Uterus (tissue), 4 donors: ENCODE data around the gene ZFAND3. TPM values are rescaled to one million over a fixed set of nuclear protein-coding genes. Genes with fewer than 3 reads are reported as not detected.

Experiments used
- DNase-seq, 2 donors: peaks; one replicate each; pipeline ENCODE4 v3.0.0-alpha.2; 2019 to 2020
- H3K27ac ChIP-seq, 2 donors: fragments of 200-600 bp; sonication (generic); 1 replicate in 1 of 2; 2 replicates in 1 of 2; pipeline ENCODE4 v1.5.1; 2016 to 2018
- H3K27me3 ChIP-seq, 2 donors: fragments of 200-600 bp; sonication (generic); one replicate each; pipeline ENCODE4 v1.5.1; 2018 to 2019; ENCODE audit warnings: control low read depth in 1 of 2
- H3K36me3 ChIP-seq, 2 donors: fragments of 200-600 bp; sonication (generic); one replicate each; pipeline ENCODE4 v1.5.1; 2019; ENCODE audit warnings: control low read depth in 1 of 2
- H3K4me1 ChIP-seq, 2 donors: fragments of 200-600 bp; sonication (generic); one replicate each; pipeline ENCODE4 v1.5.1; 2018 to 2019; ENCODE audit warnings: control low read depth in 1 of 2
- H3K4me3 ChIP-seq, 2 donors: fragments of 200-600 bp; sonication (generic); 1 replicate in 1 of 2; 2 replicates in 1 of 2; pipeline ENCODE4 v1.5.1; 2018 to 2019; ENCODE audit warnings: mild to moderate bottlenecking in 1 of 2
- H3K9me3 ChIP-seq, 2 donors: fragments of 200-600 bp; sonication (generic); one replicate each; pipeline ENCODE4 v1.5.1; 2019; ENCODE audit warnings: control low read depth in 1 of 2
- POLR2A ChIP-seq, 2 donors: fragments of 450-650 bp; IDR thresholded peaks; one replicate each; pipeline ENCODE4 v1.6.1; 2016; ENCODE audit warnings: antibody characterized with exemption in 2 of 2, mild to moderate bottlenecking in 1 of 2, moderate library complexity in 1 of 2
- intact Hi-C: fragments of 100-400 bp; cut with DNase I; formaldehyde crosslinking; loops from one replicate; pipeline ENCODE4 v1.15.1; 2023; ENCODE audit warnings: low total_unique reads
- total RNA-seq, 4 donors: library from RNA; depleted of rRNA in 3 of 4; stranded (reverse); fragments of >200 nt in 3 of 4; gene quantifications; one replicate each; pipeline versions ENCODE4 v1.1.0 to v1.2.4, GENCODE V29; 2014 to 2023
- TF ChIP-seq, protein P1 (sequence below), 4 experiments: fragments of 200-600 bp in 2 of 4; fragments of 450-650 bp in 2 of 4; sonication (generic) in 2 of 4; IDR thresholded peaks; one replicate each; pipeline ENCODE4 v1.5.1; 2016 to 2019; ENCODE audit warnings: antibody characterized with exemption in 4 of 4, mild to moderate bottlenecking in 2 of 4, moderate library complexity in 1 of 4
- donor health status: DM: yes; HTN: yes; CAD: no.

The ZFAND3 gene
- total RNA-seq, 4 donors from 2014 or later, result 5.0 to 81.9 (median 54.6) TPM

DNA sequence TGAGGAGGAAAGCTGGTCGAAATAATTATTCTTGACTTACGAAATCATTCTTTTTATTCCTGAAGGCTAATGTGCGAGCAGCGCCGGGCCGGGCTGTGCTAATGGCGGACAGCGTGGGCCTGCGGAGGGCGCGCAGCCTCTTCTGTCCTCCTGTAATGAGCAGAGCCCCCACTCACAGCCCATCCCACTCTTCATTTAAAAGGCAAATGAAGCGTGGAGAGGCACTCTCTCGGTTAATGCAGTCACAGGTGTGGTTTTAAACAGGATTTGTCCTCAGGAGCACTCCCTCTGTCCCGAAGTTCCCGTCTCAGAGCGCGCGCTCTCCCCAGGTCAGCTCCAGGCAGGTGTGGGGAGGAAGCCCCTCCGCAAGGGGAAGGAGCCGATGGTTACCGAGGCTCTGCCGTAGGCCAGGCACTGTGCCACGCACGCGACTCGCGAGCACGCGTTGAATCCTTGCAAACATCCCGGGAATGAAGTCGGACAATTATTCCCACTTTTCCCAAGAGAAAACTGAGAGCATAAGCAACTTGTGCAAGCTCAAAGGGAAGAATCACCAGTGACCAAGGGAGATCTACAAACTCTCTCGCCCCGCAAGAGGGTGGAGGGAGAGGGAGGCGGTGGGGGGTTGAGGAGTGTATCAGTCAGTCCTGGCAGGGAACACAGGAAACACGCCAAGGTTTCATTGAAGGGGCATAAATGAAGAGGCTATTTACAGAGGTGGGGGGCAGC is 35.5 kb upstream of the ZFAND3 start:
- Histone ChIP-seq H3K4me3 (peak overlapping the region; percentile 33 to 49), H3K9me3 (no peaks in the 10 kb centered on the region), H3K36me3 (no peaks in the 10 kb centered on the region), H3K27ac (peak overlapping the region; percentile 68 to 70), H3K4me1 (peaks cover 0 to 9% of the 10 kb centered on the region in 2 donors), H3K27me3 (no peaks in the 10 kb centered on the region)
- intact Hi-C loops, result no loop called here
- TF ChIP-seq POLR2A (IDR thresholded peaks at IDR 0.05), result no peak
- TF ChIP-seq, protein P1, sequence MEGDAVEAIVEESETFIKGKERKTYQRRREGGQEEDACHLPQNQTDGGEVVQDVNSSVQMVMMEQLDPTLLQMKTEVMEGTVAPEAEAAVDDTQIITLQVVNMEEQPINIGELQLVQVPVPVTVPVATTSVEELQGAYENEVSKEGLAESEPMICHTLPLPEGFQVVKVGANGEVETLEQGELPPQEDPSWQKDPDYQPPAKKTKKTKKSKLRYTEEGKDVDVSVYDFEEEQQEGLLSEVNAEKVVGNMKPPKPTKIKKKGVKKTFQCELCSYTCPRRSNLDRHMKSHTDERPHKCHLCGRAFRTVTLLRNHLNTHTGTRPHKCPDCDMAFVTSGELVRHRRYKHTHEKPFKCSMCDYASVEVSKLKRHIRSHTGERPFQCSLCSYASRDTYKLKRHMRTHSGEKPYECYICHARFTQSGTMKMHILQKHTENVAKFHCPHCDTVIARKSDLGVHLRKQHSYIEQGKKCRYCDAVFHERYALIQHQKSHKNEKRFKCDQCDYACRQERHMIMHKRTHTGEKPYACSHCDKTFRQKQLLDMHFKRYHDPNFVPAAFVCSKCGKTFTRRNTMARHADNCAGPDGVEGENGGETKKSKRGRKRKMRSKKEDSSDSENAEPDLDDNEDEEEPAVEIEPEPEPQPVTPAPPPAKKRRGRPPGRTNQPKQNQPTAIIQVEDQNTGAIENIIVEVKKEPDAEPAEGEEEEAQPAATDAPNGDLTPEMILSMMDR (IDR thresholded peaks at IDR 0.05), result peak in 3 of 4 experiments; percentile 13 to 22 (median 15)
- DNase-seq, result peak; percentile 42 to 49

DNA sequence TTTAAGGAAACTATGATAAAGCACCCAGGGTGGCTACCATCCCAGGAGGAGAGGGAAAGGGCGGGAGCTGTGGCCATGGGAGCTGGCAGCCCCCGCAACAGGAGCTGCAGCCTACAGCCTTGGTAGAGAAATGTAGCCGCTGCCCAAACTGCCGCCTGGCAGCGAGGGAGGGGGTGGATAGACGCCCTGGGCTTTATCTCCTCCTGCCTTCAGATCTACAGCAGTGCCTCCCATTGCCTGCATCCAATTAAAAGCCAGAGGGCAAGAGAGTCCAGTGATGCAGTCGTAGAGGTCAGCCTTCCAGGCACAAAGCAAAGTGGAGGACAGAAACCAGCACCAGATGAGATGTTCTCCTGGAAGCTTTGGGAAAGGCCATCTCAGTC is 35.0 kb upstream of the ZFAND3 start:
- intact Hi-C loops, result no loop called here

DNA sequence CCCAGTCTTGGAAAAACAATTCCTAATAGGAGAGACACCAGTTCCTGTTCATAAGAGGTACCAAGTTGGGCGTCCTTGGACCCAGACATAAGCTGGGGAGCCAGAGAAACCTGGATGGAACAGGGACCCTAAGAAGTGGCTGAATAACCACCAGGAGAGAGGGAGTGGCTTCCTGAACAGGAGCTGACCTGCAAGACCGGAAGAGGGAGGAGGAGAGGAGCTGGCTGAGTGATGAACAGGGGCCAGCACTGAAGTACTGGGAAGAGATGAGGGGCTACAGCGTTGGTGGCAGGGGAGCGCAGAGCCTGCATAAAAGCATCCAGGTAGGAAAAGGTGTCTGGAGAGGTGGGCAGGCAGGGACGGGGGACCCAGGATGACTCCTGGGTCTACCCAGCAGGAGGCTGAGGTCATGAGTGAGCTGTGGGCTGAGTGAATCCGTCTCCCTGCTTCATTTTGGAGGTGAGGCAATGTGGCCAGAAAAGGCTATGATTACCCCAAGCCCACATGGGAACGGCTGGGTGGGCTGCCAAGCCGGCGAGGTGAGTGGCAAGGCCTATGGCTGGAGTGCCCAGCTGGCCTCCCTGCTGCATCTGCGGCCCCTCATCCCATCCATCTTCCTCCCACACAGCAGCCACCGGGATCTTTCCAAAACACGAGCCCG is 34.4 kb upstream of the ZFAND3 start:
- DNase-seq, result no peak
- TF ChIP-seq, protein P1 (IDR thresholded peaks at IDR 0.05), result no peak
- no peak for TF ChIP-seq POLR2A (IDR thresholded peaks at IDR 0.05)
- no peaks in the 10 kb centered on the region for H3K9me3 ChIP-seq
- no peak overlapping the region for H3K4me3 ChIP-seq
- no peak overlapping the region for H3K27ac ChIP-seq
- H3K27me3 ChIP-seq, result no peaks in the 10 kb centered on the region
- intact Hi-C loops, result no loop called here
- H3K36me3 ChIP-seq, result no peaks in the 10 kb centered on the region
- H3K4me1 ChIP-seq, result peaks cover 0 to 9% of the 10 kb centered on the region in 2 donors

More for the DNA sequence above, 35.0 kb upstream of the ZFAND3 start:
- Histone ChIP-seq H3K27me3 (no peaks in the 10 kb centered on the region), H3K4me1 (peaks cover 0 to 9% of the 10 kb centered on the region in 2 donors), H3K9me3 (no peaks in the 10 kb centered on the region), H3K4me3 (peak overlapping the region; percentile 33 to 49), H3K27ac (peak overlapping the region; percentile 68 to 70), H3K36me3 (no peaks in the 10 kb centered on the region)
- DNase-seq, result peak in 1 of 2 donors; percentile 22
- TF ChIP-seq, protein P1 (IDR thresholded peaks at IDR 0.05), result no peak
- TF ChIP-seq POLR2A (IDR thresholded peaks at IDR 0.05), result no peak

DNA sequence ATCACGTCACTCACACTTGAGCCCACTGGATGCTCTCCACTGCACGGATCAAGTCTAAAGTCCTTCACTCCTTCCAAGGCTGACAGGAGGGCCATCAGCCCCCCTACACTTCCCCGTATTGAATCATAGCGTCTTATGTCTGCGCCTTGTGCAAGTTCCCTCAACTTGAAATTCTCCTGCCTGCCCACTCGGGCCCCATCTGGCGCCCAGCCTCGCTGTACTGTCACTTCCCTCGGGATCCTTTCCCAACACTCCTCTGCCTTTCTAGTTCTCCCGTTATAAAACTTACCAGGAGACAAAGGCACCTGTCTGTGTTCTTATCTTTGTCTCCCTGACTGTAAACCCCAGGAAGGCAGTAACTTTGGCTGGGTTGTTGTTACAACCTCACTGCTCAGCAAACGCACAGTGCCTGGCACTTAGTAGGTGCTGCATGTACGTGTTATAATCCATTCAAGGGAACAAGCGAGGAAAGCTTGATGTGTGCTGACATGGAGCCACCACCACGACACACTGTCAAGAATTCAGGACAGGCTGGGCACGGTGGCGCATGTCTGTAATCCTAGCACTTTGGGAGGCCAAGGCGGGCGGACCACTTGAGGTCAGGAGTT is 33.8 kb upstream of the ZFAND3 start:
- Histone ChIP-seq H3K27ac (no peak overlapping the region), H3K4me1 (peaks cover 0 to 9% of the 10 kb centered on the region in 2 donors), H3K9me3 (no peaks in the 10 kb centered on the region), H3K36me3 (no peaks in the 10 kb centered on the region), H3K27me3 (no peaks in the 10 kb centered on the region), H3K4me3 (no peak overlapping the region)
- intact Hi-C loops, result no loop called here
- no peak for DNase-seq
- TF ChIP-seq, protein P1 (IDR thresholded peaks at IDR 0.05), result no peak
- no peak for TF ChIP-seq POLR2A (IDR thresholded peaks at IDR 0.05)

DNA sequence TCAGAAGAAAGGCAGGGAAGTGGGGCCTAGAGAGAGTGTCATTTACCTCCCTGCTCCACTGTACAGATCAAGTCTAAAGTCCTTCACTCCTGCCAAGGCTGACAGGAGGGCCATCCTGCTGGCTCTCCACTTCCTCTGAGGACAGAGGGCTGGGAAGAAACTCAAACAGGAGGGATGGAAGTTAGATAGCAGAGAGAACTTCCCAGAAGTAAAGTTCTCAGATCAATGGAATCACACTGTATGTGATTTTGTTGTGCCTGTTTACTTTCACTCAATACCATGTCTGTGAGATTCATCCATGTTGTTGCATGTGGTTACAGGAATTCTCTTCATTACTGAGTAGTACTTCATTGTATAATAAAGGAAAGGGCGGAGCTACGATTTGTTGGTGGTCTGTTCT is 32.3 kb upstream of the ZFAND3 start:
- Histone ChIP-seq H3K4me1 (peaks cover 0 to 9% of the 10 kb centered on the region in 2 donors), H3K27me3 (no peaks in the 10 kb centered on the region), H3K9me3 (no peaks in the 10 kb centered on the region), H3K27ac (no peak overlapping the region), H3K4me3 (no peak overlapping the region), H3K36me3 (no peaks in the 10 kb centered on the region)
- DNase-seq, result no peak
- TF ChIP-seq POLR2A (IDR thresholded peaks at IDR 0.05), result no peak
- TF ChIP-seq, protein P1 (IDR thresholded peaks at IDR 0.05), result no peak
- intact Hi-C loops, result no loop called here
